Panc1 (cell line): ENCODE measurements around the gene GXYLT1. TPM values are rescaled to one million over a fixed set of nuclear protein-coding genes. Genes with fewer than 3 reads are reported as not detected.

Experiments
- ATAC-seq: fragments of 200-7000 bp; cut with Tn5 transposase; 2 replicates; pipeline ENCODE4 v1.9.1; 2020; ENCODE audit warnings: mild to moderate bottlenecking, moderate library complexity
- BruUV-seq: library from RNA; stranded (reverse); fragments of 400-500 nt; replicated peaks from 2 replicates; lab custom pipeline; 2021; lab: Mats Ljungman, UMichigan
- CTCF ChIA-PET: fragments of 300-600 bp; sonication (Branson Sonifier 250); formaldehyde crosslinking; loops from one replicate; lab custom pipeline; 2022; ENCODE audit warnings: antibody characterized with exemption; lab: Charles Lee
- POLR2A ChIA-PET: fragments of 300-600 bp; sonication (Branson Sonifier 250); formaldehyde crosslinking; loops from one replicate; lab custom pipeline; 2022; ENCODE audit warnings: antibody characterized with exemption; lab: Charles Lee
- DNase-seq: peaks from one replicate; pipeline ENCODE4 v3.0.0-alpha.2; 2010; ENCODE audit warnings: low read depth, low spot score
- H3K27ac ChIP-seq: 2 replicates; pipeline ENCODE4 v1.5.1; 2011; ENCODE audit warnings: mild to moderate bottlenecking, low read length, inconsistent platforms
- H3K27me3 ChIP-seq: fragments of 200-500 bp; sonication (Bioruptor generic); 2 replicates; pipeline ENCODE4 v1.6.0; 2014; ENCODE audit warnings: low read length, inconsistent platforms; ENCODE audit not compliant: control insufficient read depth, insufficient read depth
- H3K36me3 ChIP-seq: fragments of 200-500 bp; sonication (Bioruptor generic); 2 replicates; pipeline ENCODE4 v1.5.1; 2014; ENCODE audit warnings: inconsistent platforms, mild to moderate bottlenecking, low read length, moderate library complexity; ENCODE audit not compliant: control insufficient read depth, insufficient read depth
- H3K4me1 ChIP-seq: 2 replicates; pipeline ENCODE4 v1.5.1; 2011; ENCODE audit warnings: inconsistent platforms, mild to moderate bottlenecking, low read length, moderate library complexity; ENCODE audit not compliant: control insufficient read depth, insufficient read depth
- H3K4me3 ChIP-seq, 2 experiments: 2 replicates each; pipeline ENCODE4 v1.5.1; 2011 to 2012; ENCODE audit warnings: low read depth in 2 of 2, low read length in 2 of 2, mild to moderate bottlenecking in 2 of 2, inconsistent platforms in 1 of 2, moderate library complexity in 1 of 2
- H3K9me3 ChIP-seq: fragments of 200-500 bp; sonication (Bioruptor generic); 2 replicates; pipeline ENCODE4 v1.5.1; 2014; ENCODE audit warnings: low read depth, mild to moderate bottlenecking, inconsistent platforms, low read length, moderate library complexity; ENCODE audit not compliant: control insufficient read depth, insufficient read depth
- CTCF ChIP-seq: fragments of 450-650 bp; IDR thresholded peaks from 2 replicates; pipeline ENCODE4 v1.5.1; 2017; ENCODE audit warnings: mild to moderate bottlenecking
- POLR2AphosphoS5 ChIP-seq: IDR thresholded peaks from 2 replicates; pipeline ENCODE4 v1.6.1; 2012; ENCODE audit warnings: mild to moderate bottlenecking, low read depth, low read length, moderate library complexity
- REST ChIP-seq, 2 experiments: IDR thresholded peaks; 2 replicates each; pipeline ENCODE4 v1.6.1; 2011 to 2012; ENCODE audit warnings: low read depth in 2 of 2, control low read depth in 1 of 2, low read length in 1 of 2, mild to moderate bottlenecking in 1 of 2, moderate library complexity in 1 of 2; ENCODE audit not compliant: insufficient read depth in 1 of 2
- SIN3A ChIP-seq: IDR thresholded peaks from 2 replicates; pipeline ENCODE4 v1.6.1; 2012; ENCODE audit warnings: low read depth, mild to moderate bottlenecking, low read length, moderate library complexity, borderline replicate concordance; ENCODE audit not compliant: insufficient read depth
- TCF7L2 ChIP-seq: IDR thresholded peaks from 2 replicates; pipeline ENCODE4 v1.6.1; 2011; ENCODE audit warnings: mild to moderate bottlenecking, low read depth, low read length, inconsistent platforms
- in situ Hi-C: cut with HindIII; loops from 2 replicates; pipeline ENCODE4 v1.10.0; 2016; ENCODE audit warnings: low sequenced_read_pairs, low pct_unique_long_range_greater_than_20kb
- intact Hi-C: fragments of 100-400 bp; cut with micrococcal nuclease; formaldehyde crosslinking; loops from one replicate; pipeline ENCODE4 v1.10.0; 2022; ENCODE audit not compliant: unreplicated experiment
- total RNA-seq: library from RNA; stranded (reverse); gene quantifications from one replicate; pipeline ENCODE4 v1.2.1, GENCODE V29; 2021; ENCODE audit not compliant: unreplicated experiment

Gene GXYLT1
- total RNA-seq, 1 experiment from 2014 or later, result 17.4 TPM

GRCh38 chr12:42187799-42188198 lies 43.1 kb upstream of the GXYLT1 start:
- no peak overlapping the region for H3K27ac ChIP-seq
- in situ Hi-C loops (no loop called here), intact Hi-C loops (no loop called here)
- DNase-seq (no peak), ATAC-seq (no peak)
- H3K36me3 ChIP-seq, result no peaks in the 10 kb centered on the region
- H3K9me3 ChIP-seq, result no peaks in the 10 kb centered on the region
- H3K4me3 ChIP-seq, result no peak overlapping the region
- TF ChIP-seq POLR2AphosphoS5, result no peak
- no peak for TF ChIP-seq SIN3A
- no peak for TF ChIP-seq REST (IDR thresholded peaks at IDR 0.05; ENCODE audit: insufficient read depth in 1 of 2, low read depth in 2 of 2, low read length in 1 of 2)
- TF ChIP-seq TCF7L2, result no peak
- TF ChIP-seq CTCF, result no peak
- ChIA-PET CTCF (no interaction called here), POLR2A (interaction anchor here (0.7 kb wide), 1 partner anchor 351 kb away, joined by 9 read pairs; no protein-coding TSS in a partner anchor)
- BruUV-seq, result no TSS peak
- no peaks in the 10 kb centered on the region for H3K4me1 ChIP-seq
- H3K27me3 ChIP-seq, result no peaks in the 10 kb centered on the region

- POLR2A ChIA-PET, result no interaction called here
- H3K27ac ChIP-seq, result no peak overlapping the region
- CTCF ChIA-PET, result no interaction called here
- DNase-seq (no peak), ATAC-seq (no peak)
- no peak overlapping the region for H3K4me3 ChIP-seq
- TF ChIP-seq POLR2AphosphoS5 (no peak), CTCF (no peak), SIN3A (no peak), TCF7L2 (no peak), REST (IDR thresholded peaks at IDR 0.05; ENCODE audit: insufficient read depth in 1 of 2, low read depth in 2 of 2, low read length in 1 of 2) (no peak)
- intact Hi-C loops, result no loop called here
- BruUV-seq, result no TSS peak
- no peaks in the 10 kb centered on the region for H3K36me3 ChIP-seq
- no peaks in the 10 kb centered on the region for H3K4me1 ChIP-seq
- no peaks in the 10 kb centered on the region for H3K27me3 ChIP-seq
- no peaks in the 10 kb centered on the region for H3K9me3 ChIP-seq
- in situ Hi-C loops, result no loop called here
These were observed 42.1 kb upstream of the GXYLT1 start for GRCh38 chr12:42186793-42187192.
